AG09319 (cell line): ENCODE data around the gene ITGB7.
A peak's percentile ranks its signal among the peaks of the same experiment; 100 is the strongest.

ENCODE experiments used
- DNase-seq: peaks from one replicate; pipeline ENCODE4 v3.0.0-alpha.2; 2010; ENCODE audit warnings: low read depth; ENCODE audit errors: extremely low read depth
- TF ChIP-seq, protein P1 (sequence below): IDR thresholded peaks from 2 replicates; pipeline ENCODE4 v1.5.1; 2011; ENCODE audit warnings: low read depth, mild to moderate bottlenecking, inconsistent platforms, low read length, moderate library complexity

Gene ITGB7

DNA sequence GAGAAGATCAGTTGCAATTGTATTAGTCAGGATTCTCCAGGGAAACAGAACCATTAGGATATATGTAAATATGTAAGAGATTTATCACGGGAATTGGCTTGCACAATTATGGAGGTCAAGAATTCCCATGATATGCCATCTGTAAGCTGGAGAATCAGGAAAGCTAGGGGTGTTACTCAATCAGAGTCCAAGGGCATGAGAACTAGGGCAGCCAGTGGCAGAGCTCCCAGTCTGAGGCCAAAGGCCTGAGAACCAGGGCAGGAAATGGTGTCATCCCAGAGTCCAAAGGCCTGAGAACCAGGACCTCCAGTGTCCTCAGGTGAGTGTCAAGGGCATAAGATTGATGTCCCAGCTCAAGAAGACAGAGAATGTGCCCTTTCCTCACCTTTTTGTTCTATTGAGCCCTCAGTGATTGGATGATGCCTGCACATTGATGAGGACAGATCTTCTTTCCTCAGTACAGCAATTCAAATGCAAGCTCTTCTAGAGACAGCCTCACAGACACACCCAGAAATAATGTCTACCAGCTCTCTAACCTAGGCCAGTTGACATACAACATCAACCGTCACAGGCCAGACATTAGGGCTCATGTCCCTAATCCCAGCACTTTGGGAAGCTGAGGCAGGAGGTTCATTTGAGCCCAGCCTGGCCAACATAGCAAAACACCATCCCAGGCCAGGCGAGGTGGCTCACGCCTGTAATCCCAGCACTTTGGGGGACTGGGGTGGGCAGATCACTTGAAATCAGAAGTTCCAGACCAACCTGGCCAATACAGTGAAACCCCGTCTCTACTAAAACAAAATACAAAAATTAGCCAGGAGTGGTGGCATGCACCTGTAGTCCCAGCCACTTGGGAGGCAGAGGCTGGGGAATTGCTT, 61.4 kb downstream of the ITGB7 start:
- DNase-seq: peak; percentile 19
- TF ChIP-seq, protein P1, sequence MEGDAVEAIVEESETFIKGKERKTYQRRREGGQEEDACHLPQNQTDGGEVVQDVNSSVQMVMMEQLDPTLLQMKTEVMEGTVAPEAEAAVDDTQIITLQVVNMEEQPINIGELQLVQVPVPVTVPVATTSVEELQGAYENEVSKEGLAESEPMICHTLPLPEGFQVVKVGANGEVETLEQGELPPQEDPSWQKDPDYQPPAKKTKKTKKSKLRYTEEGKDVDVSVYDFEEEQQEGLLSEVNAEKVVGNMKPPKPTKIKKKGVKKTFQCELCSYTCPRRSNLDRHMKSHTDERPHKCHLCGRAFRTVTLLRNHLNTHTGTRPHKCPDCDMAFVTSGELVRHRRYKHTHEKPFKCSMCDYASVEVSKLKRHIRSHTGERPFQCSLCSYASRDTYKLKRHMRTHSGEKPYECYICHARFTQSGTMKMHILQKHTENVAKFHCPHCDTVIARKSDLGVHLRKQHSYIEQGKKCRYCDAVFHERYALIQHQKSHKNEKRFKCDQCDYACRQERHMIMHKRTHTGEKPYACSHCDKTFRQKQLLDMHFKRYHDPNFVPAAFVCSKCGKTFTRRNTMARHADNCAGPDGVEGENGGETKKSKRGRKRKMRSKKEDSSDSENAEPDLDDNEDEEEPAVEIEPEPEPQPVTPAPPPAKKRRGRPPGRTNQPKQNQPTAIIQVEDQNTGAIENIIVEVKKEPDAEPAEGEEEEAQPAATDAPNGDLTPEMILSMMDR: no peak

DNA sequence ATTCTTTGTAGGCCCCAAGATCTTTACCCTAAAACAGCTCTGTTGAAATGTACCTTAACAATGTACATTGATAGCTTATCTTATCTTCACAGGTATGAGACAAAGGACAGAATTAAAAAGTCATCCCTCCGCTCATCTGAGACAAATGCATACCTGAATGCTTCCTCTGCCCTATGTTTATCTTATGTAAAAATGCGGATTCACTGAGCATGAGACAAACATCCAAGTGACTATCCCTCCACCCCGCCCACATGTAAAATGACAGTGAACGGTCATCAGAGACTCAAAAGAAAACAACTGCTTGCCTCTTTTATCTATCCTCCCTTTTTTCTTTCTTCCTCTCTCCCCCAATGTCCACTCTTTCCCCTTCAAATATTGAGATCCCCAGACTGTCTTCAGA, 63.7 kb downstream of the ITGB7 start:
- DNase-seq: no peak
- TF ChIP-seq, protein P1: no peak
